RWPE2 (cell line): ENCODE measurements around the gene ZNF536.

Experiments used
- ATAC-seq: fragments of 200-7000 bp; cut with Tn5 transposase; 3 replicates; pipeline ENCODE4 v1.9.1; 2021; ENCODE audit warnings: low read depth
- DNase-seq: peaks from one replicate; pipeline ENCODE4 v3.0.0-alpha.2; 2020; ENCODE audit warnings: low spot score
- H3K27ac ChIP-seq: fragments of 450-650 bp; 2 replicates; pipeline ENCODE4 v1.5.1; 2017; ENCODE audit warnings: mild to moderate bottlenecking; ENCODE audit not compliant: poor library complexity, severe bottlenecking
- H3K27me3 ChIP-seq: fragments of 250-450 bp; sonication (Bioruptor Pico); 2 replicates; pipeline ENCODE4 v1.5.1; 2021; ENCODE audit warnings: mild to moderate bottlenecking, moderate library complexity; ENCODE audit not compliant: insufficient read depth, poor library complexity, severe bottlenecking
- H3K36me3 ChIP-seq: fragments of 250-450 bp; sonication (Bioruptor Pico); 2 replicates; pipeline ENCODE4 v1.5.1; 2020; ENCODE audit warnings: low read depth, mild to moderate bottlenecking, moderate library complexity
- H3K4me1 ChIP-seq: fragments of 250-450 bp; sonication (Bioruptor Pico); 2 replicates; pipeline ENCODE4 v1.5.1; 2021; ENCODE audit warnings: mild to moderate bottlenecking, moderate library complexity; ENCODE audit not compliant: insufficient read depth, poor library complexity, severe bottlenecking
- H3K4me3 ChIP-seq: fragments of 250-450 bp; sonication (Bioruptor Pico); 2 replicates; pipeline ENCODE4 v1.5.1; 2021; ENCODE audit warnings: mild to moderate bottlenecking, moderate library complexity; ENCODE audit not compliant: severe bottlenecking
- H3K9me3 ChIP-seq: fragments of 250-450 bp; sonication (Bioruptor Pico); 2 replicates; pipeline ENCODE4 v1.5.1; 2021; ENCODE audit warnings: mild to moderate bottlenecking, moderate library complexity; ENCODE audit not compliant: severe bottlenecking
- TF ChIP-seq, protein P1 (sequence below): fragments of 450-650 bp; IDR thresholded peaks from one replicate; pipeline ENCODE4 v1.5.1; 2017; ENCODE audit warnings: mild to moderate bottlenecking, moderate library complexity; ENCODE audit not compliant: poor library complexity, severe bottlenecking

The ZNF536 gene

DNA sequence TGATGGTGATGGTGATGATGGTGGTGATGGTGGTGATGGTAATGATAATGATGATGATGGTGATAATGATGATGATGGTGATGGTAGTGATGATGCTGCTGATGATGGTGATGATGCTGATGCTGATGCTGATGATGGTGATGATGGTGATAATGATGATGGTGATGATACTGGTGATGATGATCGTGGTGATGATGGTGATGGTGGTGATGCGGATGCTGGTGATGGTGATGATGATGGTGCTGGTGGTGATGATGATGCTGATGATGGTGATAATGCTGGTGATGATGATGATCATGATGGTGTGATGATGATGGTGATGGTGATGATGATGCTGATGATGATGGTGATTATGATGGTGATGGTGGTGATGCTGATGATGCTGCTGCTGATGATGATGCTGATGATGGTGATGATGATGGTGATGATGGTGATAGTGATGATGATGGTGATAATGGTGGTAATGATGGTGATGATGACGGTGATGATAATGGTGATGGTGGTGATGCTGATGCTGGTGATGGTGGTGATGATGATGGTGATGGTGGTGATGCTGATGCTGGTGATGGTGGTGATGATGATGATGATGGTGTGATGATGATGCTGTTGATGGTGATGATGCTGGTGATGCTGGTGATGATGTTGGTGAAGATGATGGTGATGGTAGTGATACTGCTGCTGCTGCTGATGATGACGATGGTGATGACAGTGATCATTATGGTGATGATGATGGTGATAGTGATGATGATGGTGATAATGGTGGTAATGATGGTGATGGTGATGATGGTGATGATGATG lies 62.8 kb downstream of the ZNF536 start:
- TF ChIP-seq, protein P1, sequence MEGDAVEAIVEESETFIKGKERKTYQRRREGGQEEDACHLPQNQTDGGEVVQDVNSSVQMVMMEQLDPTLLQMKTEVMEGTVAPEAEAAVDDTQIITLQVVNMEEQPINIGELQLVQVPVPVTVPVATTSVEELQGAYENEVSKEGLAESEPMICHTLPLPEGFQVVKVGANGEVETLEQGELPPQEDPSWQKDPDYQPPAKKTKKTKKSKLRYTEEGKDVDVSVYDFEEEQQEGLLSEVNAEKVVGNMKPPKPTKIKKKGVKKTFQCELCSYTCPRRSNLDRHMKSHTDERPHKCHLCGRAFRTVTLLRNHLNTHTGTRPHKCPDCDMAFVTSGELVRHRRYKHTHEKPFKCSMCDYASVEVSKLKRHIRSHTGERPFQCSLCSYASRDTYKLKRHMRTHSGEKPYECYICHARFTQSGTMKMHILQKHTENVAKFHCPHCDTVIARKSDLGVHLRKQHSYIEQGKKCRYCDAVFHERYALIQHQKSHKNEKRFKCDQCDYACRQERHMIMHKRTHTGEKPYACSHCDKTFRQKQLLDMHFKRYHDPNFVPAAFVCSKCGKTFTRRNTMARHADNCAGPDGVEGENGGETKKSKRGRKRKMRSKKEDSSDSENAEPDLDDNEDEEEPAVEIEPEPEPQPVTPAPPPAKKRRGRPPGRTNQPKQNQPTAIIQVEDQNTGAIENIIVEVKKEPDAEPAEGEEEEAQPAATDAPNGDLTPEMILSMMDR: no peak
- Histone ChIP-seq H3K9me3 (peaks cover 2% of the 10 kb centered on the region), H3K4me3 (no peak overlapping the region), H3K4me1 (no peaks in the 10 kb centered on the region), H3K27ac (no peak overlapping the region), H3K27me3 (no peaks in the 10 kb centered on the region), H3K36me3 (no peaks in the 10 kb centered on the region)
- ATAC-seq (no peak), DNase-seq (no peak)

DNA sequence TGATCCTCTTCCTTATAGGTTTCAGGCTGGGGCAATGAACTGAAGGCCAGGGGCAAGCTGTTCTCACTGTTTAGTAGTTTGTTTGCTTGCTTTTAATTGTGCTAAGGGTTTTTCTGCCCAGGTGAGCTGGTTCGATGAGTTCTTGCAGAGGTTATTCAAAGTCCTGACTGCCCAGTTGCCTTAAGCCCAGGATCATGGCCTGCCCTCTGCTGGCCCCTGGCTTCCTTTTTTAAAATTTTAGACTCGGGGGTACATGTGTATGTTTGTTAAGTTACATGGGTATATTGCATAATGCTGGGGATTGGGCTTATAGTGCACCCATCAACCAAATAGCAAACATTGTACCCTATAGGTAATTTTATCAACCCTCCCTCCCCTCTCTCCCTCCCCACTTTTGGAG lies 65.7 kb downstream of the ZNF536 start:
- DNase-seq: no peak
- Histone ChIP-seq H3K4me1 (no peaks in the 10 kb centered on the region), H3K9me3 (peaks cover 2% of the 10 kb centered on the region), H3K27ac (no peak overlapping the region), H3K4me3 (no peak overlapping the region), H3K27me3 (no peaks in the 10 kb centered on the region), H3K36me3 (no peaks in the 10 kb centered on the region)
- no peak for ATAC-seq
- TF ChIP-seq, protein P1: no peak

DNA sequence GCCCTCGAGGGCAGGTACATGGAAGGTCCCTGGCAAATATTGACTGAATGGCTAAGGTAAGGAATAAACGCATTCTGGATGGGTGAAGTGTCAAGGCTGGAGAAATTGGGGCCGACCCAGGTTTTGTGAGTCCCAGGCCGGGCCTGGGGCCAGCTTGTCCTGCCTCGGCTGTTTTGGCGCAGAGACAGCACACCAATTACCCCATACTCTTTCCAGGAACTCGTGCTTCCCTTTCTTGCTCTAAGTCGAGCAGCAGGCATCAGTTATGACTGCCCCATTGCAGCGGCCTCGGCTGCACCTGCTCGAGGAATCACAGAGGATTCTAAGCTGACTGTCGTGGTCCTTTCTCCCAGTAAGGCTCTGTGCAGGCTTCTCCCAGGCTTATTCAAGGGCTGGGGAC lies 67.1 kb downstream of the ZNF536 start:
- no peak for DNase-seq
- no peaks in the 10 kb centered on the region for H3K9me3 ChIP-seq
- TF ChIP-seq, protein P1: no peak

DNA sequence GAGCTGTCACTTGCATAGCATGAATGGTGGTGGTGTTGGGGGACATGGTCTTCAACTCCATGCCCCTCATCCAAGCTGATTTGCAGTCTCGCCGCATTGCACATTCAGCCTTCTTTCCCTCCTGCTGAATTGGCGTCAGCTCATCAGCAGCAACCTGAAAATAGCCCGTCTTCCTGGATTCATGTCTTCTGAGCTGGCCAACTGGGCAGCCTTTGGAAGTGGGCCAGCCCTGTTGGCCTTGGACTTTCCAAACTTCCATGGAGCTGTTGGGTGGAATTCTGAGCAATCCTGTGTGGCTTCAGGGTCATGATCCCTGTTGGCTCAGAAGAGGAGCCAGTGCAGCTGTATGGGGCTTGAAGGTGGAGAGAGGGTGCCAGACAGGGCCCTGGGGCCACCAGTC lies 68.8 kb downstream of the ZNF536 start:
- TF ChIP-seq, protein P1: no peak
- Histone ChIP-seq H3K4me3 (no peak overlapping the region), H3K9me3 (no peaks in the 10 kb centered on the region), H3K36me3 (no peaks in the 10 kb centered on the region), H3K27ac (no peak overlapping the region), H3K27me3 (no peaks in the 10 kb centered on the region), H3K4me1 (no peaks in the 10 kb centered on the region)
- no peak for ATAC-seq
- no peak for DNase-seq

More for the DNA sequence above, 67.1 kb downstream of the ZNF536 start:
- Histone ChIP-seq H3K36me3 (no peaks in the 10 kb centered on the region), H3K27me3 (no peaks in the 10 kb centered on the region), H3K27ac (no peak overlapping the region), H3K4me1 (no peaks in the 10 kb centered on the region), H3K4me3 (no peak overlapping the region)
- no peak for ATAC-seq

DNA sequence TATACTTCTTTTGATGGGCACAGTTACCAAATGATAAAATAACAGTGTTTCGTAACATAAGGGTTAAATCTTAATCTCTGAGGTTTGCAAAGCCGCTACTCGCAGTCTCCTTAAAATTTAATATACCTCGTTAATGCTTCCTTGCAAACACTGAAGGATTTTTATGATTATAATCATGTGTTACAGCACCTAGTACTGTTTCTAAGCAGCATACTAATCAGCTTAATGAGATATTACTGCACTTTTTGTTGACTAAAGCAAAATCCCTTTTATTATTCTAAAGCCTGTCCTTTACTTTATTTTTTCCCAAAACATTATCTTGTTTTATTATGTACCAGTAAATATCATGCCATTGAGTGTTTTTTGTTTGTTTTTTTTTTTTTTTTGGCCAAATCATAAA lies 70.5 kb downstream of the ZNF536 start:
- Histone ChIP-seq H3K27me3 (peaks cover 9% of the 10 kb centered on the region), H3K9me3 (no peaks in the 10 kb centered on the region), H3K4me3 (no peak overlapping the region), H3K36me3 (no peaks in the 10 kb centered on the region), H3K27ac (no peak overlapping the region), H3K4me1 (no peaks in the 10 kb centered on the region)
- DNase-seq (no peak), ATAC-seq (no peak)
- TF ChIP-seq, protein P1: no peak
